ENCODE measurements around the gene FLNA.
"Not testable (repeated sequence)": the region's sequence is repeated elsewhere in the genome, so short reads cannot be mapped to it uniquely, and the experiment has no call there.

Gene FLNA, protein sequence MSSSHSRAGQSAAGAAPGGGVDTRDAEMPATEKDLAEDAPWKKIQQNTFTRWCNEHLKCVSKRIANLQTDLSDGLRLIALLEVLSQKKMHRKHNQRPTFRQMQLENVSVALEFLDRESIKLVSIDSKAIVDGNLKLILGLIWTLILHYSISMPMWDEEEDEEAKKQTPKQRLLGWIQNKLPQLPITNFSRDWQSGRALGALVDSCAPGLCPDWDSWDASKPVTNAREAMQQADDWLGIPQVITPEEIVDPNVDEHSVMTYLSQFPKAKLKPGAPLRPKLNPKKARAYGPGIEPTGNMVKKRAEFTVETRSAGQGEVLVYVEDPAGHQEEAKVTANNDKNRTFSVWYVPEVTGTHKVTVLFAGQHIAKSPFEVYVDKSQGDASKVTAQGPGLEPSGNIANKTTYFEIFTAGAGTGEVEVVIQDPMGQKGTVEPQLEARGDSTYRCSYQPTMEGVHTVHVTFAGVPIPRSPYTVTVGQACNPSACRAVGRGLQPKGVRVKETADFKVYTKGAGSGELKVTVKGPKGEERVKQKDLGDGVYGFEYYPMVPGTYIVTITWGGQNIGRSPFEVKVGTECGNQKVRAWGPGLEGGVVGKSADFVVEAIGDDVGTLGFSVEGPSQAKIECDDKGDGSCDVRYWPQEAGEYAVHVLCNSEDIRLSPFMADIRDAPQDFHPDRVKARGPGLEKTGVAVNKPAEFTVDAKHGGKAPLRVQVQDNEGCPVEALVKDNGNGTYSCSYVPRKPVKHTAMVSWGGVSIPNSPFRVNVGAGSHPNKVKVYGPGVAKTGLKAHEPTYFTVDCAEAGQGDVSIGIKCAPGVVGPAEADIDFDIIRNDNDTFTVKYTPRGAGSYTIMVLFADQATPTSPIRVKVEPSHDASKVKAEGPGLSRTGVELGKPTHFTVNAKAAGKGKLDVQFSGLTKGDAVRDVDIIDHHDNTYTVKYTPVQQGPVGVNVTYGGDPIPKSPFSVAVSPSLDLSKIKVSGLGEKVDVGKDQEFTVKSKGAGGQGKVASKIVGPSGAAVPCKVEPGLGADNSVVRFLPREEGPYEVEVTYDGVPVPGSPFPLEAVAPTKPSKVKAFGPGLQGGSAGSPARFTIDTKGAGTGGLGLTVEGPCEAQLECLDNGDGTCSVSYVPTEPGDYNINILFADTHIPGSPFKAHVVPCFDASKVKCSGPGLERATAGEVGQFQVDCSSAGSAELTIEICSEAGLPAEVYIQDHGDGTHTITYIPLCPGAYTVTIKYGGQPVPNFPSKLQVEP (N-terminal part only)

GRCh38 chrX:154374313-154375155 is at the start of gene FLNA:
Gene FLNA, minus strand, starts transcription at chrX:154374634. Its CDS starts 3,389 bp downstream, at chrX:154371245.
- no peak for DNase-seq

GRCh38 chrX:154420402-154420756 is 45.9 kb upstream of the FLNA start:
- DNase-seq = no peak

DNA sequence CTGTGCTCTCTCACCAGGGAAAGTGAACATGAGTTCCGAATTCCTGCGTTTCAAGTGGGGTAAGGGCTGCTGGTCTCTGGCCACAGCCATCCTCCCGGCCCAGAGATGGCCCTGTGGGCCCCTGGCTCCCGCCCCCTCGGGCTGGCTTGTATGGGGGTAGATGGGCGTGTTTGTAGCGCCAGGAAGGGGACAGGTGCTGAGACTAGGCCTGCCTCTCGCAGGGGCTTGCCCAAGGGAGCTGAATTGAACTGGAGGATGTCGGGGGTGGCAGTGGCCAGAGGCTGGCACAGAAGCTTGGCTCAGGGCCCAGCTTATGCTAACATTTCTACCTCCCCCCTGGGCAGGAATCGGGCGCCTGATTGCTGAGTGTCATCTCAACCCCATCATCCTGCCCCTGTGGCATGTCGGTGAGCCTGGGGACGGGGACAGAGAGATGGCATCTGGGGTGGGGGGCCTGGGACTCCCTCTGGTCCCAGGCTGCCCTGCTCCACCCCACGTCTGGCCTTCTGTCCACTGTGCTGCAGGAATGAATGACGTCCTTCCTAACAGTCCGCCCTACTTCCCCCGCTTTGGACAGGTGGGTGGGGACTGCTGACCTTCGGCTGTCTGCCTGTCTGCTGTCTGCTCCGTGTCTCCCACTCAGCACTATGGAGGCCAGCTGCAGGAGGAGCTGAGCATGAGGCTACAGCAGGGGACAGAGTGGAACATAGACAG is 45.4 kb upstream of the FLNA start:
- DNase-seq = no peak

DNA sequence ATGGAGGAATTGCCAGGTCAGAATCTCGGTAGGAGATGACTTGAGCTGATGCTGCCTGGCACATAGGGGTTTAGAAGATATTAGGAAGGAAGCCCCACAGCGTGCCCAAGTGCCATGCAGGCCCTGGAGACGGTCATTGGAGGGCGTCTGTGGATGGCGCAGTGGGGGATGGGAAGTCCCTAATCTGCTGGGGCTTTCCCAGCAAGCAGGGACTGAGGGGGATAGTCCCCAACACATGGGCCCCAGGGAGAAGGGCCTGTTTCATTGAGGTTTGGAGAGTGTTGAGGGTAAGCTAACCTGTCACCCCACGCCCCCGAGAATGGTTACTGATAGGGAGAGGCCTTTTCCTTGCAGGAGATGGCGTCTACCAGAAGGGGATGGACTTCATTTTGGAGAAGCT is 44.8 kb upstream of the FLNA start:
- DNase-seq = no peak

GRCh38 chrX:154417157-154417556 is 42.7 kb upstream of the FLNA start:
- no peak for DNase-seq

DNA sequence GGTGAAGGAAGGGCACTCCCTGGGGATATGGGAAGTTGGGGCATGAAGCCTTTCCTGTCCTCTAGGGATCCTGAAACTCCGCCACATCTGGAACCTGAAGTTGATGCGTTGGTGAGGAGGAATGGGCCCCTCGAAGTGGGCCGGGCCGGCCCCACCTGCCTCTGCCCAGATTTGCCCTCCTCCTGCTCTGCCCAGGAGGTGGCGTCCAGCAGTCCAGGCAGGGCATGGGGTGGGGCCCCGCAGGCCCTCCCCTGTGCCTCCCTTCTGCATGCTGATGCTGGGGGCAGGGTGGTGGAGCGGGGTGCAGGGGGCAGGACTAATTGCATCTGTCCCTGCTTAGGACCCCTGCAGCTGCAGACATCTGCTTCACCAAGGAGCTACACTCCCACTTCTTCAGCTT is 38.7 kb upstream of the FLNA start:
- no peak for DNase-seq

GRCh38 chrX:154412468-154412867 is 38.0 kb upstream of the FLNA start:
- no peak for DNase-seq

- peak; percentile 52 for DNase-seq
Measured at GRCh38 chrX:154411981-154412340, 37.5 kb upstream of the FLNA start.

DNA sequence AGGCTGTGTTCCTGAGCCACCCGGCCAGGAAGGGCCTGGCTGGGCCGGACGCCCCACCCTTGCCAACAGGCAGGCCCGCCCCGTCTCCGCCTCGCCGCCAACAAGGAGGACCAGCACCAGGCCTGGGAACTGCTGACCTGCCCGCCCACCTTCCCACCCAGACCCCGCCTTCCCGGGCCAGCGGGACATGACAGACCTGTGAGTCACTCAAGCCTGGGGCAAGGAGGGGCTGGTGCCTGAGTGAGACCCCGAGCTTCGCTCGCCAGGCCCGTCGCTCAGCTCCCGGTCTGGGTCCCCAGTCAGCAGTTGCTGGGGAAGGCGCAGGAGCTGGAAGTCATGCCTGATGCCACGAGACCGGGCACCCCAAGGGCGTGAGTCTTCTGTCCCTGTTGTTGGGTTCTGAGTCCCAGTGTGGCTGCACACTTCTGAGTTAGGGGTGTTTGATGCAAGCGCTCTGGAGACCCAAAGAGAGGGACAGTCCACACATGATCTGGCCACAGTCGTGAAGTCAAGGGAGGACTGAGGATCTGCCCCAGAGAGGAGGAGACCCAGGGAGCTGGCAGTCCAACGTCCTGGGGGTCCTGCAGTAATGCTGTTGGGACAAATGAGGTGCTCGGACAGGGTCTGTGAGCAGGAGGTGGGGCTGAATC is 34.9 kb upstream of the FLNA start, which contains the start of gene DNASE1L1:
TSS of gene DNASE1L1 (minus strand) at position 33 of the 650 bp plus-strand sequence. CDS start 3,686 bp downstream, outside the sequence.
- DNase-seq = no peak

- no peak for DNase-seq
Measured at GRCh38 chrX:154408659-154409221, 34.3 kb upstream of the FLNA start.

GRCh38 chrX:154404625-154405192 is 30.3 kb upstream of the FLNA start:
- no peak for DNase-seq

DNA sequence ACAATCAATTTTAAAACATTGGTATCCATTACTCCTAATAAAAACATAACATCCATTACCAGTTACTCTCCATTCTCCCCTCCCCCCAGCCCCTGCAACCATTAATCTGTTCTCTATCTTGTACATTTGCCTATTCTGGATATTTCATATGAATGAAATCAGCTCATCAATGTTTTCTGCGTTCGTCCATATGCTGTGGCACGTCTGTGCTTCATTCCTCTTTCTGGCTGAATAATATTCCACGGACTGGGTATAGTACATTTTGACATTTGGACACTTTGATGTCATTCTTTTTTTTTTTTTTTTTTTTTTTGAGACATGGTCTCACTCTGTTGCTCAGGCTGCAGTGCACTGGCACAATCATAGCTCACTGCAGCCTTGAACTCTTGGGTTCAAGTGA is 29.4 kb upstream of the FLNA start:
- DNase-seq = no peak

DNA sequence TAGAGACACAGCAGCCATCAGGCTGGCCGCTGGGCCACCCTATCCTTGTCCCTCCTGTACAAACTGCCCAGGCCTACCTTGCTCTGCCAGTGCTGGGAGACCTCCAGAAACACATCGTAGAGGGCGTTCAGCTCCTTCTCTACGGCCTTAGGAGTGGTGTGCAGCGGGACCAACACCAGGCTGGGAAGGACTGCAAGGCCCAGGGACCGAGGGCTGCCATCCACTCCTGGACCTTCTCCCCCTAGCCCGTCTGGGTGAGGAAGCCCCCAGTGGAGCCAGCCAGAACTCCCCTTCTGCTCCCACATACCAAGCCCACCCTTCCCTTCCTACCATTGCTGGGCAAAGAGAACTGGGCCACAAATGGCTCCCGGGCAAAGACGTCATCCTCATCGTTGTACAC is 28.8 kb upstream of the FLNA start:
- no peak for DNase-seq

GRCh38 chrX:154402622-154403127 is 28.2 kb upstream of the FLNA start:
- DNase-seq = no peak

GRCh38 chrX:154401918-154402621 is 27.6 kb upstream of the FLNA start:
- DNase-seq = no peak

- no peak for DNase-seq
Measured at GRCh38 chrX:154401045-154401799, 26.8 kb upstream of the FLNA start.

- DNase-seq = not testable (repeated sequence)
Measured at GRCh38 chrX:154400369-154400817, 26.0 kb upstream of the FLNA start.
